ENCODE results near the gene CROCC2. TPM values are rescaled to one million over a fixed set of nuclear protein-coding genes. Genes with fewer than 3 reads are reported as not detected.
A peak's percentile ranks its signal among the peaks of the same experiment; 100 is the strongest.

Gene CROCC2
- total and polyA plus RNA-seq, 2 of the 13 experiments (the other 11 are each of a cell fraction or from before 2014, with no cell fraction given): not detected

GRCh38 chr2:240963868-240964703 is 58.0 kb downstream of the CROCC2 start:
- Histone ChIP-seq H4K20me1 (ENCODE audit: insufficient read depth, low read length) (no peaks in the 10 kb centered on the region), H3K79me2 (ENCODE audit: insufficient read depth, low read length) (no peaks in the 10 kb centered on the region), H3K36me3 (replicated peaks in 1 of 2; ENCODE audit: control insufficient read depth in 1 of 2, insufficient read depth in 2 of 2, low read length in 2 of 2) (no peaks in the 10 kb centered on the region), H3K27me3 (ENCODE audit: control insufficient read depth in 1 of 2, insufficient read depth in 2 of 2, low read length in 2 of 2) (peaks cover 0 to under 1% of the 10 kb centered on the region in 2 experiments; a peak in 2 of 5 replicates), H3K9me3 (ENCODE audit: low read length) (no peaks in the 10 kb centered on the region), H3K9ac (ENCODE audit: insufficient read depth, low read depth, low read length) (no peak overlapping the region), H3K27ac (ENCODE audit: extremely low read length, insufficient read depth, low read length) (peak overlapping the region; percentile 16), H2AFZ (ENCODE audit: low read length) (no peak overlapping the region), H3K4me2 (ENCODE audit: low read depth, low read length) (no peak overlapping the region), H3K4me3 (replicated peaks in 1 of 3; ENCODE audit: insufficient read depth in 1 of 3, low read depth in 2 of 3, low read length in 3 of 3) (no peak overlapping the region), H3K4me1 (ENCODE audit: insufficient read depth, low read length) (peaks cover 94% of the 10 kb centered on the region)
- FAIRE-seq: no peak
- no TSS peak for BruUV-seq (replicated peaks)
- intact Hi-C loops (cut with micrococcal nuclease; ENCODE audit: unreplicated experiment) (no loop called here), in situ Hi-C loops (cut with HindIII; ENCODE audit: extremely low pct_ligation_motif_present, low pct_unique_long_range_greater_than_20kb) (no loop called here)
- WGBS (ENCODE audit: low lambda C conversion rate): 88% methylated on average over 13 of the region's 20 CpGs
- ChIA-PET POLR2A (no interaction called here), CTCF (ENCODE audit: low intra/inter-chr PET ratio, low total read pairs) (no interaction called here)
- ATAC-seq: no peak
- no peak for DNase-seq (ENCODE audit: low spot score)
- 0 out of 2 replicates have a peak, but pooled peaks have one; percentile 23 for TF ChIP-seq DZIP1 (CRISPR knock-in tag; IDR thresholded peaks at IDR 0.05)
- TF ChIP-seq ZNF142 (CRISPR knock-in tag; IDR thresholded peaks at IDR 0.05): no peak
- no peak for TF ChIP-seq KDM2A (CRISPR knock-in tag; IDR thresholded peaks at IDR 0.05; ENCODE audit: borderline replicate concordance, low read depth)
- TF ChIP-seq ZNF260 (CRISPR knock-in tag; IDR thresholded peaks at IDR 0.05; ENCODE audit: borderline replicate concordance, low read depth): no peak
- no peak for TF ChIP-seq TMF1 (CRISPR knock-in tag; IDR thresholded peaks at IDR 0.05; ENCODE audit: low read depth)
- TF ChIP-seq ISX (CRISPR knock-in tag; conservative IDR thresholded peaks at IDR 0.05): no peak
- no peak for TF ChIP-seq KAT2B (IDR thresholded peaks at IDR 0.05; ENCODE audit: borderline replicate concordance, low read depth, low read length)
- TF ChIP-seq ZNF605 (CRISPR knock-in tag; IDR thresholded peaks at IDR 0.05): no peak
- no peak for TF ChIP-seq ZNF879 (CRISPR knock-in tag; IDR thresholded peaks at IDR 0.05)
- TF ChIP-seq JUNB (CRISPR knock-in tag; IDR thresholded peaks at IDR 0.05; ENCODE audit: borderline replicate concordance): no peak
- TF ChIP-seq CTCF (CRISPR knock-in tag; IDR thresholded peaks at IDR 0.05): peak; percentile 37; the same call in 1 of the 2 replicates
- TF ChIP-seq ZSCAN25 (CRISPR knock-in tag; IDR thresholded peaks at IDR 0.05): peak; percentile 55; the same call in 1 of the 2 replicates
- TF ChIP-seq PPARG (CRISPR knock-in tag; conservative IDR thresholded peaks at IDR 0.05): no peak
- TF ChIP-seq RELA (CRISPR knock-in tag; IDR thresholded peaks at IDR 0.05): no peak

Data from HepG2 (cell line).